K562 (cell line): ENCODE measurements around the gene CSNK1D. TPM values are rescaled to one million over a fixed set of nuclear protein-coding genes. Genes with fewer than 3 reads are reported as not detected.
A peak's percentile ranks its signal among the peaks of the same experiment; 100 is the strongest.

ENCODE experiments used
- ATAC-seq: fragments of 200-7000 bp; cut with Tn5 transposase; 3 replicates; pipeline ENCODE4 v1.9.1; 2020; ENCODE audit warnings: moderate library complexity
- BruUV-seq: library from RNA; stranded (reverse); fragments of 400-500 nt; replicated peaks from 2 replicates; lab custom pipeline; 2021; lab: Mats Ljungman, UMichigan
- CTCF ChIA-PET: fragments of 300-600 bp; formaldehyde crosslinking; extraction: SDS; loops from one replicate; lab custom pipeline; 2021; ENCODE audit warnings: low intra/inter-chr PET ratio; lab: Yijun Ruan, JAX
- POLR2A ChIA-PET: fragments of 300-600, 350-650 bp; sonication (Branson Sonifier 250); formaldehyde crosslinking; extraction: SDS; loops from one replicate; lab custom pipeline; 2021; ENCODE audit warnings: antibody characterized with exemption, inconsistent platforms; lab: Yijun Ruan, JAX
- DNase-seq, 4 experiments: peaks; one replicate each; pipeline versions ENCODE4 v3.0.0 to v3.0.0-alpha.2; 2011 to 2018; ENCODE audit warnings: low spot score in 3 of 4, mixed read lengths in 3 of 4; ENCODE audit errors: extremely low read depth in 1 of 4
- FAIRE-seq: peaks from 2 replicates; lab custom pipeline; 2011; peaks lifted over from hg19 to GRCh38; lab: Jason Lieb, UNC
- H2AFZ ChIP-seq: 2 replicates; pipeline ENCODE4 v1.6.0; 2011; ENCODE audit warnings: low read depth, low read length, control low read depth, inconsistent platforms
- H3K27ac ChIP-seq: fragments of 200-600 bp; 3 replicates; pipeline ENCODE4 v1.8.0; 2011; ENCODE audit warnings: low read depth, mild to moderate bottlenecking, control low read depth, inconsistent platforms, low read length, moderate library complexity, mixed read lengths; ENCODE audit errors: extremely low read depth
- H3K27me3 ChIP-seq, 2 experiments: fragments of 300-600 bp in 1 of 2; 2 replicates in 1 of 2; 3 replicates in 1 of 2; pipeline versions ENCODE4 v1.6.0 to v1.8.0; 2011; ENCODE audit warnings: inconsistent platforms in 2 of 2, low read length in 2 of 2, mild to moderate bottlenecking in 1 of 2, mixed read lengths in 1 of 2, moderate library complexity in 1 of 2; ENCODE audit not compliant: control insufficient read depth in 2 of 2, insufficient read depth in 2 of 2
- H3K36me3 ChIP-seq: fragments of 300-600 bp; 3 replicates; pipeline ENCODE4 v1.8.0; 2011; ENCODE audit warnings: mild to moderate bottlenecking, low read length, inconsistent platforms; ENCODE audit not compliant: control insufficient read depth, insufficient read depth
- H3K4me1 ChIP-seq, 2 experiments: fragments of 200-600 bp in 1 of 2; replicated peaks in 1 of 2; 2 replicates in 1 of 2; 3 replicates in 1 of 2; pipeline versions ENCODE4 v1.5.1 to v1.8.0; 2011; ENCODE audit warnings: inconsistent platforms in 2 of 2, low read length in 2 of 2, mild to moderate bottlenecking in 1 of 2, mixed read lengths in 1 of 2, moderate library complexity in 1 of 2; ENCODE audit not compliant: control insufficient read depth in 2 of 2, insufficient read depth in 2 of 2
- H3K4me2 ChIP-seq: 2 replicates; pipeline ENCODE4 v1.6.1; 2011; ENCODE audit warnings: low read length, control low read depth, inconsistent platforms, mixed read lengths; ENCODE audit not compliant: insufficient read depth
- H3K4me3 ChIP-seq: fragments of 200-600 bp; sonication (generic), shearing (Covaris generic); 2 replicates; pipeline ENCODE4 v1.5.1; 2016; ENCODE audit warnings: control low read depth, inconsistent platforms
- H3K79me2 ChIP-seq: fragments of 200-600 bp; 3 replicates; pipeline ENCODE4 v1.8.0; 2011; ENCODE audit warnings: low read length, inconsistent platforms; ENCODE audit not compliant: control insufficient read depth, insufficient read depth
- H3K9ac ChIP-seq, 2 experiments: 2 replicates each; pipeline versions ENCODE4 v1.6.0 to v1.6.1; 2011; ENCODE audit warnings: low read depth in 2 of 2, low read length in 2 of 2, control low read depth in 1 of 2, inconsistent platforms in 1 of 2, mild to moderate bottlenecking in 1 of 2, mixed read lengths in 1 of 2; ENCODE audit not compliant: insufficient read depth in 1 of 2
- H3K9me1 ChIP-seq: one replicate; pipeline ENCODE4 v1.6.0; 2011; ENCODE audit warnings: inconsistent platforms, mild to moderate bottlenecking, low read length, moderate library complexity; ENCODE audit not compliant: control insufficient read depth, insufficient read depth
- H3K9me3 ChIP-seq: replicated peaks from 2 replicates; pipeline ENCODE4 v1.5.1; 2011; ENCODE audit warnings: low read depth, low read length, inconsistent platforms; ENCODE audit not compliant: control insufficient read depth, insufficient read depth
- H4K20me1 ChIP-seq: replicated peaks from 2 replicates; pipeline ENCODE4 v1.6.1; 2011; ENCODE audit warnings: low read length, inconsistent platforms, mixed read lengths; ENCODE audit not compliant: control insufficient read depth, insufficient read depth
- BMI1 ChIP-seq: fragments of 150-350 bp; IDR thresholded peaks from 2 replicates; pipeline ENCODE4 v1.6.1; 2014; ENCODE audit warnings: low read length
- GTF2A2 ChIP-seq: IDR thresholded peaks from 2 replicates; pipeline ENCODE4 v1.6.1; 2016; ENCODE audit warnings: mild to moderate bottlenecking, missing genetic modification characterization, missing compliant biosample characterization
- HMBOX1 ChIP-seq: sonication (generic); IDR thresholded peaks from 2 replicates; pipeline ENCODE4 v1.6.1; 2016
- PPARD ChIP-seq: fragments of 250-450 bp; sonication (Bioruptor Pico); IDR thresholded peaks from 2 replicates; pipeline ENCODE4 v1.8.0; 2022; ENCODE audit warnings: inconsistent platforms, mild to moderate bottlenecking, moderate library complexity
- SAP30 ChIP-seq: fragments of 200-600 bp; sonication (generic); IDR thresholded peaks from 2 replicates; pipeline ENCODE4 v1.6.1; 2012; ENCODE audit warnings: borderline replicate concordance, low read depth, mild to moderate bottlenecking, moderate library complexity, low read length, control low read depth, inconsistent platforms; ENCODE audit not compliant: insufficient read depth, poor library complexity, severe bottlenecking
- SRF ChIP-seq, 2 experiments: fragments of 250-450, 450-650 bp in 1 of 2; sonication (Bioruptor Pico) in 1 of 2; sonication (generic) in 1 of 2; formaldehyde crosslinking; IDR thresholded peaks; 2 replicates each; pipeline versions ENCODE4 v1.5.0 to v1.5.1; 2020 to 2022; ENCODE audit warnings: mild to moderate bottlenecking in 1 of 2, missing genetic modification reagents in 1 of 2
- STAT5B ChIP-seq: fragments of 250-450 bp; sonication (Bioruptor Pico); IDR thresholded peaks from 2 replicates; pipeline ENCODE4 v1.8.0; 2021; ENCODE audit warnings: mild to moderate bottlenecking, inconsistent platforms
- YY1 ChIP-seq, 3 experiments: IDR thresholded peaks; 2 replicates each; pipeline ENCODE4 v1.6.1; 2011; ENCODE audit warnings: low read length in 2 of 3, mild to moderate bottlenecking in 2 of 3, moderate library complexity in 2 of 3, borderline replicate concordance in 1 of 3, control low read depth in 1 of 3, low read depth in 1 of 3; ENCODE audit not compliant: insufficient read depth in 3 of 3, insufficient replicate concordance in 2 of 3, control insufficient read depth in 1 of 3, insufficient read length in 1 of 3; ENCODE audit errors: extremely low read depth in 1 of 3
- ZNF316 ChIP-seq: fragments of 450-650 bp; IDR thresholded peaks from 2 replicates; pipeline ENCODE4 v1.6.1; 2016
- WGBS: fragments of 100-300 bp; shearing (Covaris generic); methylation state at CpG from one replicate; pipeline ENCODE4 v1.1.6; 2016; ENCODE audit warnings: low coverage, mixed read lengths; ENCODE audit not compliant: insufficient coverage; ENCODE audit errors: missing lambda C conversion rate; 5-methylcytosine and 5-hydroxymethylcytosine counted together
- in situ Hi-C: fragments of 300-500 bp; cut with MboI; formaldehyde crosslinking; loops from 4 replicates; pipeline ENCODE4 v1.15.0; 2018; ENCODE audit warnings: inconsistent platforms, mixed read lengths
- intact Hi-C: fragments of 100-400 bp; cut with micrococcal nuclease; formaldehyde crosslinking; loops from 2 replicates; pipeline ENCODE4 v1.14.2; 2022
- polyA plus RNA-seq, 8 experiments: library from polyadenylated mRNA; depleted of rRNA in 4 of 8; stranded (reverse) in 5 of 8; unstranded in 3 of 8; fragments of >200 nt; fragmentation: Nextera tagmentation in 2 of 8; fragmentation: Illumina TruSeq in 1 of 8; extraction: Ambion mirVana in 2 of 8; extraction: Trizol in 1 of 8; gene quantifications; 2 replicates each; pipeline versions ENCODE4 v1.2.1 to v1.2.3, GENCODE V29; 2011 to 2014; ENCODE audit warnings: inconsistent platforms in 1 of 8, missing spikeins in 1 of 8
- total RNA-seq, 7 experiments: library from RNA; depleted of rRNA in 6 of 7; stranded (reverse); fragments of >200 nt in 6 of 7; fragmentation: Illumina TruSeq in 2 of 7; extraction: Trizol in 2 of 7; gene quantifications; 2 replicates each; pipeline versions ENCODE4 v1.2.1 to v1.2.3, GENCODE V29; 2011 to 2021; ENCODE audit warnings: low replicate concordance in 1 of 7
- TF ChIP-seq, protein P1 (sequence below): fragments of 250-450 bp; sonication (Bioruptor Pico); IDR thresholded peaks from 2 replicates; pipeline ENCODE4 v1.5.0; 2022; ENCODE audit warnings: mild to moderate bottlenecking
- TF ChIP-seq, protein P2 (sequence below): fragments of 250-450 bp; sonication (Bioruptor Pico); IDR thresholded peaks from 2 replicates; pipeline ENCODE4 v1.9.0; 2021; ENCODE audit warnings: mild to moderate bottlenecking, inconsistent platforms

CSNK1D gene
- total and polyA plus RNA-seq, 9 of the 15 experiments (the other 6 are each of a cell fraction or from before 2014, with no cell fraction given), result 6.5 to 133 (median 41.3) TPM

GRCh38 chr17:82212331-82213250 is 60.9 kb downstream of the CSNK1D start, which contains the start of gene CCDC57:
Gene CCDC57, minus strand, starts transcription at chr17:82212842. Its CDS starts 10,898 bp downstream, at chr17:82201944.
- H3K79me2 ChIP-seq, result peaks cover 26% of the 10 kb centered on the region
- H3K4me3 ChIP-seq, result peak within 1 kb of the TSS; percentile 94
- POLR2A ChIA-PET, result interaction anchor here (0.6 to 3.0 kb wide), 5 partner anchors 11 to 881 kb away, joined by 3 to 11 read pairs (median 3); no protein-coding TSS in a partner anchor
- DNase-seq (peak; percentile 90 to 93 (median 92)), FAIRE-seq (no peak), ATAC-seq (peak; percentile 87)
- H3K4me1 ChIP-seq, result peaks cover 44 to 50% of the 10 kb centered on the region in 2 experiments
- H3K36me3 ChIP-seq, result peaks cover 3% of the 10 kb centered on the region; the same call in 1 of the 3 replicates
- under 1% methylated on average over 66 of the region's 116 CpGs for WGBS
- H3K4me2 ChIP-seq, result peak within 1 kb of the TSS; percentile 81
- H3K27me3 ChIP-seq, result no peaks in the 10 kb centered on the region
- H3K9me1 ChIP-seq, result no peaks in the 10 kb centered on the region
- peak within 1 kb of the TSS; percentile 84 for H2AFZ ChIP-seq
- peak within 1 kb of the TSS; percentile 91 to 94 for H3K9ac ChIP-seq
- H3K9me3 ChIP-seq, result no peaks in the 10 kb centered on the region
- H4K20me1 ChIP-seq, result no peaks in the 10 kb centered on the region
- CTCF ChIA-PET, result no interaction called here
- intact Hi-C loops (no loop called here), in situ Hi-C loops (no loop called here)
- BruUV-seq, result no TSS peak
- peak within 1 kb of the TSS; percentile 95 for H3K27ac ChIP-seq
- peak in 2 of 3 experiments; percentile 70 to 80 for TF ChIP-seq YY1 (IDR thresholded peaks at IDR 0.05; ENCODE audit: borderline replicate concordance in 1 of 3, control insufficient read depth in 1 of 3, extremely low read depth in 1 of 3, insufficient read depth in 3 of 3, insufficient read length in 1 of 3, insufficient replicate concordance in 2 of 3, low read depth in 1 of 3, low read length in 2 of 3)
- TF ChIP-seq, protein P1, sequence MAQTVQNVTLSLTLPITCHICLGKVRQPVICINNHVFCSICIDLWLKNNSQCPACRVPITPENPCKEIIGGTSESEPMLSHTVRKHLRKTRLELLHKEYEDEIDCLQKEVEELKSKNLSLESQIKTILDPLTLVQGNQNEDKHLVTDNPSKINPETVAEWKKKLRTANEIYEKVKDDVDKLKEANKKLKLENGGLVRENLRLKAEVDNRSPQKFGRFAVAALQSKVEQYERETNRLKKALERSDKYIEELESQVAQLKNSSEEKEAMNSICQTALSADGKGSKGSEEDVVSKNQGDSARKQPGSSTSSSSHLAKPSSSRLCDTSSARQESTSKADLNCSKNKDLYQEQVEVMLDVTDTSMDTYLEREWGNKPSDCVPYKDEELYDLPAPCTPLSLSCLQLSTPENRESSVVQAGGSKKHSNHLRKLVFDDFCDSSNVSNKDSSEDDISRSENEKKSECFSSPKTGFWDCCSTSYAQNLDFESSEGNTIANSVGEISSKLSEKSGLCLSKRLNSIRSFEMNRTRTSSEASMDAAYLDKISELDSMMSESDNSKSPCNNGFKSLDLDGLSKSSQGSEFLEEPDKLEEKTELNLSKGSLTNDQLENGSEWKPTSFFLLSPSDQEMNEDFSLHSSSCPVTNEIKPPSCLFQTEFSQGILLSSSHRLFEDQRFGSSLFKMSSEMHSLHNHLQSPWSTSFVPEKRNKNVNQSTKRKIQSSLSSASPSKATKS (CRISPR knock-in tag), result no peak
- TF ChIP-seq PPARD, result no peak
- TF ChIP-seq, protein P2, sequence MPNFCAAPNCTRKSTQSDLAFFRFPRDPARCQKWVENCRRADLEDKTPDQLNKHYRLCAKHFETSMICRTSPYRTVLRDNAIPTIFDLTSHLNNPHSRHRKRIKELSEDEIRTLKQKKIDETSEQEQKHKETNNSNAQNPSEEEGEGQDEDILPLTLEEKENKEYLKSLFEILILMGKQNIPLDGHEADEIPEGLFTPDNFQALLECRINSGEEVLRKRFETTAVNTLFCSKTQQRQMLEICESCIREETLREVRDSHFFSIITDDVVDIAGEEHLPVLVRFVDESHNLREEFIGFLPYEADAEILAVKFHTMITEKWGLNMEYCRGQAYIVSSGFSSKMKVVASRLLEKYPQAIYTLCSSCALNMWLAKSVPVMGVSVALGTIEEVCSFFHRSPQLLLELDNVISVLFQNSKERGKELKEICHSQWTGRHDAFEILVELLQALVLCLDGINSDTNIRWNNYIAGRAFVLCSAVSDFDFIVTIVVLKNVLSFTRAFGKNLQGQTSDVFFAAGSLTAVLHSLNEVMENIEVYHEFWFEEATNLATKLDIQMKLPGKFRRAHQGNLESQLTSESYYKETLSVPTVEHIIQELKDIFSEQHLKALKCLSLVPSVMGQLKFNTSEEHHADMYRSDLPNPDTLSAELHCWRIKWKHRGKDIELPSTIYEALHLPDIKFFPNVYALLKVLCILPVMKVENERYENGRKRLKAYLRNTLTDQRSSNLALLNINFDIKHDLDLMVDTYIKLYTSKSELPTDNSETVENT (CRISPR knock-in tag), result 0 out of 2 replicates have a peak, but pooled peaks have one; percentile 36
- TF ChIP-seq ZNF316, result no peak
- TF ChIP-seq STAT5B (CRISPR knock-in tag), result no peak
- TF ChIP-seq GTF2A2, result peak; percentile 63; the same call in 1 of the 2 replicates
- TF ChIP-seq SAP30, result peak; percentile 86
- TF ChIP-seq HMBOX1, result no peak
- peak; percentile 79 for TF ChIP-seq BMI1
- TF ChIP-seq SRF (CRISPR knock-in tag; IDR thresholded peaks at IDR 0.05), result no peak
